H1 (cell line): ENCODE data around the gene DCDC2C.

Experiments
- CHD2 ChIP-seq: IDR thresholded peaks from 2 replicates; pipeline ENCODE4 v1.6.1; 2012; ENCODE audit warnings: low read length, improper control_type of control experiment
- CTCF ChIP-seq, 3 experiments: IDR thresholded peaks; 1 replicate in 2 of 3; 2 replicates in 1 of 3; pipeline versions ENCODE4 v1.5.1 to v1.6.1; 2011; ENCODE audit warnings: low read length in 3 of 3, mild to moderate bottlenecking in 3 of 3, inconsistent platforms in 2 of 3, low read depth in 1 of 3, moderate library complexity in 1 of 3; ENCODE audit not compliant: insufficient read depth in 1 of 3; ENCODE audit errors: control extremely low read depth in 1 of 3
- EP300 ChIP-seq, 2 experiments: IDR thresholded peaks; 1 replicate in 1 of 2; 2 replicates in 1 of 2; pipeline ENCODE4 v1.6.1; 2011 to 2012; ENCODE audit warnings: low read depth in 2 of 2, low read length in 2 of 2, mild to moderate bottlenecking in 2 of 2, borderline replicate concordance in 1 of 2, inconsistent platforms in 1 of 2, moderate library complexity in 1 of 2
- EZH2 ChIP-seq: fragments of 200-600 bp; sonication (generic); IDR thresholded peaks from 2 replicates; pipeline ENCODE4 v1.7.1; 2012; ENCODE audit warnings: low read depth, mild to moderate bottlenecking, moderate library complexity, low read length, inconsistent platforms; ENCODE audit not compliant: severe bottlenecking
- POLR2AphosphoS5 ChIP-seq: IDR thresholded peaks from 2 replicates; pipeline ENCODE4 v1.6.1; 2011; ENCODE audit warnings: low read depth, low read length
- YY1 ChIP-seq: IDR thresholded peaks from 2 replicates; pipeline ENCODE4 v1.6.1; 2011; ENCODE audit warnings: low read depth, mild to moderate bottlenecking, low read length

- TF ChIP-seq CHD2, result no peak
- TF ChIP-seq YY1, result no peak
- TF ChIP-seq CTCF (IDR thresholded peaks at IDR 0.05; ENCODE audit: control extremely low read depth in 1 of 3, insufficient read depth in 1 of 3, low read depth in 1 of 3, low read length in 3 of 3), result no peak
- no peak for TF ChIP-seq POLR2AphosphoS5
- TF ChIP-seq EZH2, result no peak
- no peak for TF ChIP-seq EP300 (IDR thresholded peaks at IDR 0.05; ENCODE audit: borderline replicate concordance in 1 of 2, low read depth in 2 of 2, low read length in 2 of 2)
These were observed 55.5 kb downstream of the DCDC2C start for GRCh38 chr2:3758906-3759305.
